Esophagus muscularis mucosa (tissue), 3 donors: ENCODE data around the gene BRMS1L.

ENCODE experiments used
- CTCF ChIP-seq, 3 experiments: fragments of 200-600 bp in 2 of 3; fragments of 450-650 bp in 1 of 3; sonication (generic) in 2 of 3; IDR thresholded peaks; one replicate each; pipeline ENCODE4 v1.5.1; 2017 to 2019; ENCODE audit warnings: antibody characterized with exemption in 3 of 3, mild to moderate bottlenecking in 2 of 3, moderate library complexity in 1 of 3
- POLR2A ChIP-seq: fragments of 450-650 bp; IDR thresholded peaks from one replicate; pipeline ENCODE4 v1.6.1; 2017; ENCODE audit warnings: antibody characterized with exemption, moderate library complexity, mild to moderate bottlenecking, low read depth

GRCh38 chr14:35865611-35866324, 39.6 kb downstream of the BRMS1L start:
- TF ChIP-seq CTCF (IDR thresholded peaks at IDR 0.05) (no peak), POLR2A (no peak)
